Liver (tissue), 3 donors: ENCODE measurements around the gene CAMK1D.

ENCODE experiments used
- CTCF ChIP-seq: fragments of 150-350 bp; IDR thresholded peaks from 2 replicates; pipeline ENCODE4 v1.5.1; 2017; ENCODE audit warnings: improper control_type of control experiment, low read depth, low read length; ENCODE audit not compliant: missing input control
- HNF4A ChIP-seq, 2 donors: conservative IDR thresholded peaks; 2 replicates each; pipeline ENCODE4 v1.6.1; 2016; ENCODE audit warnings: antibody characterized with exemption in 2 of 2, mild to moderate bottlenecking in 2 of 2
- MAX ChIP-seq: IDR thresholded peaks from 2 replicates; pipeline ENCODE4 v1.6.1; 2016; ENCODE audit warnings: antibody characterized with exemption
- TAF1 ChIP-seq: conservative IDR thresholded peaks from 2 replicates; pipeline ENCODE4 v1.6.1; 2016; ENCODE audit warnings: antibody characterized with exemption, mild to moderate bottlenecking
- donor health status: healthy.
- donor health status: healthy.

GRCh38 chr10:12423896-12424295, 74.5 kb downstream of the CAMK1D start:
- TF ChIP-seq CTCF, result no peak
- no peak for TF ChIP-seq MAX
- TF ChIP-seq HNF4A (conservative IDR thresholded peaks at IDR 0.05), result no peak
- TF ChIP-seq TAF1, result no peak
